GM19467 (cell line): Measurements from ENCODE around the gene NEURL2.
"Not testable (repeated sequence)": the region's sequence is repeated elsewhere in the genome, so short reads cannot be mapped to it uniquely, and the experiment has no call there.

Experiments used
- ATAC-seq: cut with Tn5 transposase; IDR thresholded peaks from one replicate; pipeline ENCODE4 v1.9.1; 2021; ENCODE audit warnings: mild to moderate bottlenecking, moderate library complexity; ENCODE audit not compliant: unreplicated experiment

The NEURL2 gene

GRCh38 chr20:45874576-45874975 lies 16.4 kb downstream of the NEURL2 start:
- ATAC-seq = no peak

GRCh38 chr20:45874104-45874481 lies 16.9 kb downstream of the NEURL2 start:
- ATAC-seq = not testable (repeated sequence)

GRCh38 chr20:45873409-45874103 lies 17.5 kb downstream of the NEURL2 start:
- no peak for ATAC-seq

- no peak for ATAC-seq
Observed at GRCh38 chr20:45872626-45873025, 18.4 kb downstream of the NEURL2 start.

GRCh38 chr20:45867819-45868176 lies 23.2 kb downstream of the NEURL2 start:
- ATAC-seq = no peak

- ATAC-seq = no peak
Observed at GRCh38 chr20:45867136-45867818, 23.7 kb downstream of the NEURL2 start.

- no peak for ATAC-seq
Observed at GRCh38 chr20:45866454-45866853, 24.6 kb downstream of the NEURL2 start.

- ATAC-seq = no peak
Observed at GRCh38 chr20:45863543-45864470, 27.2 kb downstream of the NEURL2 start.

- ATAC-seq = no peak
Observed at GRCh38 chr20:45861221-45862075, 29.6 kb downstream of the NEURL2 start.

- ATAC-seq = no peak
Observed at GRCh38 chr20:45860560-45861220, 30.3 kb downstream of the NEURL2 start.

- ATAC-seq = no peak
Observed at GRCh38 chr20:45859916-45860315, 31.1 kb downstream of the NEURL2 start.

- ATAC-seq = peak; percentile 4
Observed at GRCh38 chr20:45857882-45858216, 33.2 kb downstream of the NEURL2 start.

GRCh38 chr20:45857114-45857881 lies 33.7 kb downstream of the NEURL2 start, which contains the start of the genes ACOT8 and ZSWIM3:
TSS of gene ACOT8 (minus strand) at chr20:45857392. CDS start at chr20:45857315, 77 bp downstream.
TSS of gene ZSWIM3 (plus strand) at chr20:45857614. CDS start at chr20:45857826, 212 bp downstream.
- ATAC-seq = peak; percentile 96

- ATAC-seq = no peak
Observed at GRCh38 chr20:45853484-45853883, 37.5 kb downstream of the NEURL2 start.

- no peak for ATAC-seq
Observed at GRCh38 chr20:45852326-45852725, 38.7 kb downstream of the NEURL2 start.

GRCh38 chr20:45851501-45851900 lies 39.5 kb downstream of the NEURL2 start:
- no peak for ATAC-seq

GRCh38 chr20:45850926-45851325 lies 40.1 kb downstream of the NEURL2 start:
- ATAC-seq = no peak

GRCh38 chr20:45850238-45850637 lies 40.8 kb downstream of the NEURL2 start:
- ATAC-seq = no peak

- ATAC-seq = no peak
Observed at GRCh38 chr20:45848969-45849582, 41.9 kb downstream of the NEURL2 start.
